Liver (tissue), 9 donors: ENCODE results near the gene DIABLO. TPM values are rescaled to one million over a fixed set of nuclear protein-coding genes. Genes with fewer than 3 reads are reported as not detected.

Source experiments
- DNase-seq: peaks from one replicate; pipeline ENCODE4 v3.0.0-alpha.2; 2017; ENCODE audit warnings: low spot score
- H3K27ac ChIP-seq, 2 donors: one replicate each; pipeline ENCODE4 v1.7.0; 2013; ENCODE audit warnings: inconsistent platforms in 2 of 2, low read length in 2 of 2, control low read depth in 1 of 2, low read depth in 1 of 2, mild to moderate bottlenecking in 1 of 2
- H3K27me3 ChIP-seq, 4 donors: one replicate each; pipeline versions ENCODE4 v1.6.1 to v1.7.0; 2013; ENCODE audit warnings: low read length in 3 of 4, inconsistent platforms in 1 of 4, mild to moderate bottlenecking in 1 of 4, moderate library complexity in 1 of 4; ENCODE audit not compliant: control insufficient read depth in 4 of 4, insufficient read depth in 4 of 4
- H3K36me3 ChIP-seq, 4 donors: one replicate each; pipeline versions ENCODE4 v1.6.1 to v1.7.0; 2013; ENCODE audit warnings: low read length in 3 of 4, mild to moderate bottlenecking in 3 of 4, low read depth in 1 of 4, moderate library complexity in 1 of 4; ENCODE audit not compliant: control insufficient read depth in 4 of 4, insufficient read depth in 3 of 4
- H3K4me1 ChIP-seq, 4 donors: one replicate each; pipeline versions ENCODE4 v1.6.1 to v1.7.0; 2013; ENCODE audit warnings: low read length in 3 of 4, mild to moderate bottlenecking in 3 of 4, moderate library complexity in 1 of 4; ENCODE audit not compliant: control insufficient read depth in 4 of 4, insufficient read depth in 4 of 4
- H3K4me3 ChIP-seq, 3 donors: one replicate each; pipeline versions ENCODE4 v1.6.1 to v1.7.0; 2013; ENCODE audit warnings: low read length in 3 of 3, control low read depth in 1 of 3, low read depth in 1 of 3, mild to moderate bottlenecking in 1 of 3
- H3K9ac ChIP-seq, 2 donors: one replicate each; pipeline ENCODE4 v1.7.0; 2013; ENCODE audit warnings: low read length in 2 of 2, mild to moderate bottlenecking in 2 of 2, moderate library complexity in 2 of 2, control low read depth in 1 of 2, low read depth in 1 of 2
- H3K9me3 ChIP-seq, 4 donors: one replicate each; pipeline versions ENCODE4 v1.6.1 to v1.7.0; 2013; ENCODE audit warnings: low read length in 3 of 4; ENCODE audit not compliant: control insufficient read depth in 4 of 4
- ATF3 ChIP-seq: IDR thresholded peaks from 2 replicates; pipeline ENCODE4 v1.6.1; 2016; ENCODE audit warnings: antibody characterized with exemption
- CTCF ChIP-seq: fragments of 150-350 bp; IDR thresholded peaks from 2 replicates; pipeline ENCODE4 v1.5.1; 2017; ENCODE audit warnings: improper control_type of control experiment, low read depth, low read length; ENCODE audit not compliant: missing input control
- EGR1 ChIP-seq, 2 donors: IDR thresholded peaks; 2 replicates each; pipeline ENCODE4 v1.6.1; 2016 to 2018; ENCODE audit warnings: antibody characterized with exemption in 2 of 2, low read depth in 2 of 2
- FOXA1 ChIP-seq: IDR thresholded peaks from 2 replicates; pipeline ENCODE4 v1.6.1; 2016; ENCODE audit warnings: antibody characterized with exemption
- FOXA2 ChIP-seq: IDR thresholded peaks from 2 replicates; pipeline ENCODE4 v1.6.1; 2016; ENCODE audit warnings: antibody characterized with exemption
- GABPA ChIP-seq, 2 donors: IDR thresholded peaks in 1 of 2; conservative IDR thresholded peaks in 1 of 2; 2 replicates each; pipeline ENCODE4 v1.6.1; 2016; ENCODE audit warnings: antibody characterized with exemption in 2 of 2, mild to moderate bottlenecking in 1 of 2, moderate library complexity in 1 of 2
- HNF4A ChIP-seq, 2 donors: conservative IDR thresholded peaks; 2 replicates each; pipeline ENCODE4 v1.6.1; 2016; ENCODE audit warnings: antibody characterized with exemption in 2 of 2, mild to moderate bottlenecking in 2 of 2
- HNF4G ChIP-seq: IDR thresholded peaks from 2 replicates; pipeline ENCODE4 v1.6.1; 2016; ENCODE audit warnings: antibody characterized with exemption
- JUND ChIP-seq, 2 donors: IDR thresholded peaks; 2 replicates each; pipeline ENCODE4 v1.6.1; 2016; ENCODE audit warnings: antibody characterized with exemption in 2 of 2
- MAX ChIP-seq: IDR thresholded peaks from 2 replicates; pipeline ENCODE4 v1.6.1; 2016; ENCODE audit warnings: antibody characterized with exemption
- NR2F2 ChIP-seq: IDR thresholded peaks from 2 replicates; pipeline ENCODE4 v1.6.1; 2016; ENCODE audit warnings: antibody characterized with exemption
- RXRA ChIP-seq, 2 donors: IDR thresholded peaks; 2 replicates each; pipeline ENCODE4 v1.6.1; 2017 to 2018; ENCODE audit warnings: antibody characterized with exemption in 2 of 2, mild to moderate bottlenecking in 1 of 2
- SP1 ChIP-seq: IDR thresholded peaks from 2 replicates; pipeline ENCODE4 v1.6.1; 2018; ENCODE audit warnings: antibody characterized with exemption, mild to moderate bottlenecking
- TAF1 ChIP-seq: conservative IDR thresholded peaks from 2 replicates; pipeline ENCODE4 v1.6.1; 2016; ENCODE audit warnings: antibody characterized with exemption, mild to moderate bottlenecking
- YY1 ChIP-seq: IDR thresholded peaks from 2 replicates; pipeline ENCODE4 v1.6.1; 2016; ENCODE audit warnings: antibody characterized with exemption, mild to moderate bottlenecking
- ZBTB33 ChIP-seq: IDR thresholded peaks from 2 replicates; pipeline ENCODE4 v1.6.1; 2016; ENCODE audit warnings: antibody characterized with exemption
- WGBS: extraction: QIAGEN DNeasy Blood & Tissue Kit; methylation state at CpG from one replicate; pipeline ENCODE4 v1.1.7; 2013; 5-methylcytosine and 5-hydroxymethylcytosine counted together
- polyA plus RNA-seq, 2 donors: library from polyadenylated mRNA; stranded (reverse) in 1 of 2; unstranded in 1 of 2; fragments of 200-250 nt in 1 of 2; fragments of >200 nt in 1 of 2; fragmentation: Nextera tagmentation in 1 of 2; extraction: Ambion mirVana in 1 of 2; gene quantifications; one replicate each; pipeline versions ENCODE4 v1.2.1 to v1.2.3, GENCODE V29; 2013 to 2015
- total RNA-seq, 2 donors: library from RNA; depleted of rRNA; stranded (reverse); fragments of >200 nt; gene quantifications; one replicate each; pipeline ENCODE4 v1.2.3, GENCODE V29; 2014
- donor health status: healthy.
- donor health status: healthy.
- donor health status: healthy.
- donor health status: healthy.
- donor health status: healthy.

Gene DIABLO
- total and polyA plus RNA-seq, 4 donors = 20.4 to 34.4 (median 28.5) TPM

- DNase-seq = no peak
- no peak overlapping the region for H3K4me3 ChIP-seq
- H3K27me3 ChIP-seq = no peaks in the 10 kb centered on the region
- TF ChIP-seq TAF1 = no peak
- TF ChIP-seq FOXA2 = no peak
- no peak for TF ChIP-seq RXRA (IDR thresholded peaks at IDR 0.05)
- no peak for TF ChIP-seq HNF4G
- TF ChIP-seq ZBTB33 = no peak
- no peaks in the 10 kb centered on the region for H3K9me3 ChIP-seq
- WGBS = 96% methylated on average over 8 of the region's 8 CpGs
- H3K9ac ChIP-seq = no peak overlapping the region
- H3K4me1 ChIP-seq = no peaks in the 10 kb centered on the region
- no peak overlapping the region for H3K27ac ChIP-seq
- peaks cover 2 to 13% (median 10%) of the 10 kb centered on the region in 4 donors for H3K36me3 ChIP-seq
Measured at GRCh38 chr12:122250536-122250935, 24.7 kb upstream of the DIABLO start.

- Histone ChIP-seq H3K4me3 (no peak overlapping the region), H3K4me1 (no peaks in the 10 kb centered on the region), H3K27me3 (no peaks in the 10 kb centered on the region), H3K9me3 (no peaks in the 10 kb centered on the region), H3K36me3 (peaks cover 2 to 13% (median 10%) of the 10 kb centered on the region in 4 donors), H3K27ac (no peak overlapping the region), H3K9ac (no peak overlapping the region)
- no peak for DNase-seq
- TF ChIP-seq HNF4G (no peak), ZBTB33 (no peak), TAF1 (no peak), SP1 (no peak), EGR1 (IDR thresholded peaks at IDR 0.05; ENCODE audit: low read depth in 2 of 2) (no peak), RXRA (IDR thresholded peaks at IDR 0.05) (no peak), HNF4A (conservative IDR thresholded peaks at IDR 0.05) (no peak), YY1 (no peak), GABPA (IDR thresholded peaks at IDR 0.05 in 1 of 2, conservative IDR thresholded peaks at IDR 0.05 in 1 of 2) (no peak), NR2F2 (no peak), JUND (IDR thresholded peaks at IDR 0.05) (no peak)
- WGBS = 97% methylated on average over 6 of the region's 6 CpGs
Measured at GRCh38 chr12:122250047-122250446, 24.2 kb upstream of the DIABLO start.

- H3K4me1 ChIP-seq = no peaks in the 10 kb centered on the region
- 94% methylated on average over 1 of the region's 1 CpG for WGBS
- no peaks in the 10 kb centered on the region for H3K9me3 ChIP-seq
- peaks cover 1 to 20% (median 9%) of the 10 kb centered on the region in 4 donors for H3K36me3 ChIP-seq
- H3K9ac ChIP-seq = no peak overlapping the region
- H3K27me3 ChIP-seq = no peaks in the 10 kb centered on the region
- H3K27ac ChIP-seq = no peak overlapping the region
- no peak for DNase-seq
- H3K4me3 ChIP-seq = no peak overlapping the region
- TF ChIP-seq FOXA2 = no peak
- TF ChIP-seq FOXA1 = no peak
- TF ChIP-seq MAX = no peak
- TF ChIP-seq HNF4A (conservative IDR thresholded peaks at IDR 0.05) = no peak
- TF ChIP-seq ZBTB33 = no peak
- no peak for TF ChIP-seq YY1
- no peak for TF ChIP-seq EGR1 (IDR thresholded peaks at IDR 0.05; ENCODE audit: low read depth in 2 of 2)
- TF ChIP-seq CTCF = no peak
- no peak for TF ChIP-seq HNF4G
- no peak for TF ChIP-seq ATF3
- no peak for TF ChIP-seq RXRA (IDR thresholded peaks at IDR 0.05)
Measured at GRCh38 chr12:122245553-122245952, 19.7 kb upstream of the DIABLO start.
